Breast epithelium (tissue), 4 donors: ENCODE data around the gene LRRC4. TPM values are rescaled to one million over a fixed set of nuclear protein-coding genes. Genes with fewer than 3 reads are reported as not detected.

ENCODE experiments used
- DNase-seq, 2 donors: peaks; one replicate each; pipeline ENCODE4 v3.0.0-alpha.2; 2019; ENCODE audit warnings: low spot score in 2 of 2
- H3K27ac ChIP-seq, 2 donors: fragments of 200-600 bp; sonication (generic) in 1 of 2; one replicate each; pipeline ENCODE4 v1.5.1; 2016 to 2019; ENCODE audit warnings: mild to moderate bottlenecking in 1 of 2
- H3K27me3 ChIP-seq, 2 donors: fragments of 200-600 bp; sonication (generic) in 1 of 2; one replicate each; pipeline versions ENCODE4 v1.5.1 to v1.6.0; 2017 to 2019; ENCODE audit warnings: control low read depth in 1 of 2, mild to moderate bottlenecking in 1 of 2
- H3K36me3 ChIP-seq: fragments of 200-600 bp; one replicate; pipeline ENCODE4 v1.5.1; 2019
- H3K4me1 ChIP-seq, 2 donors: fragments of 200-600 bp; sonication (generic); one replicate each; pipeline ENCODE4 v1.5.1; 2016 to 2019; ENCODE audit warnings: control low read depth in 1 of 2
- H3K4me3 ChIP-seq, 3 donors: fragments of 200-600 bp; sonication (generic); 1 replicate in 2 of 3; 2 replicates in 1 of 3; pipeline ENCODE4 v1.5.1; 2016 to 2019; ENCODE audit warnings: mild to moderate bottlenecking in 3 of 3, moderate library complexity in 2 of 3
- H3K9me3 ChIP-seq, 2 donors: fragments of 200-600 bp; sonication (generic) in 1 of 2; one replicate each; pipeline ENCODE4 v1.5.1; 2016 to 2019; ENCODE audit warnings: control low read depth in 1 of 2
- POLR2A ChIP-seq: fragments of 450-650 bp; IDR thresholded peaks from one replicate; pipeline ENCODE4 v1.6.1; 2016; ENCODE audit warnings: antibody characterized with exemption, mild to moderate bottlenecking, moderate library complexity
- POLR2AphosphoS5 ChIP-seq, 3 donors: sonication (generic); formaldehyde crosslinking; IDR thresholded peaks; one replicate each; pipeline ENCODE4 v1.6.1; 2017; ENCODE audit warnings: antibody characterized with exemption in 3 of 3
- intact Hi-C: fragments of 100-400 bp; cut with DNase I; formaldehyde crosslinking; loops from one replicate; pipeline ENCODE4 v1.15.1; 2023; ENCODE audit warnings: low total_unique reads
- total RNA-seq, 3 donors: library from RNA; depleted of rRNA; stranded (reverse); fragments of >200 nt; gene quantifications; one replicate each; pipeline ENCODE4 v1.1.0, GENCODE V29; 2016
- TF ChIP-seq, protein P1 (sequence below), 3 donors: fragments of 450-650 bp; IDR thresholded peaks; one replicate each; pipeline ENCODE4 v1.5.1; 2016 to 2017; ENCODE audit warnings: antibody characterized with exemption in 3 of 3, mild to moderate bottlenecking in 3 of 3, moderate library complexity in 3 of 3

The LRRC4 gene
- total RNA-seq, 3 donors from 2014 or later: 0.33 to 3.2 (median 1.6) TPM

GRCh38 chr7:128014811-128015210, 16.4 kb downstream of the LRRC4 start:
- Histone ChIP-seq H3K9me3 (no peaks in the 10 kb centered on the region), H3K27me3 (no peaks in the 10 kb centered on the region), H3K4me1 (peaks cover 0 to 9% of the 10 kb centered on the region in 2 donors), H3K27ac (no peak overlapping the region), H3K4me3 (no peak overlapping the region), H3K36me3 (no peaks in the 10 kb centered on the region)
- TF ChIP-seq, protein P1, sequence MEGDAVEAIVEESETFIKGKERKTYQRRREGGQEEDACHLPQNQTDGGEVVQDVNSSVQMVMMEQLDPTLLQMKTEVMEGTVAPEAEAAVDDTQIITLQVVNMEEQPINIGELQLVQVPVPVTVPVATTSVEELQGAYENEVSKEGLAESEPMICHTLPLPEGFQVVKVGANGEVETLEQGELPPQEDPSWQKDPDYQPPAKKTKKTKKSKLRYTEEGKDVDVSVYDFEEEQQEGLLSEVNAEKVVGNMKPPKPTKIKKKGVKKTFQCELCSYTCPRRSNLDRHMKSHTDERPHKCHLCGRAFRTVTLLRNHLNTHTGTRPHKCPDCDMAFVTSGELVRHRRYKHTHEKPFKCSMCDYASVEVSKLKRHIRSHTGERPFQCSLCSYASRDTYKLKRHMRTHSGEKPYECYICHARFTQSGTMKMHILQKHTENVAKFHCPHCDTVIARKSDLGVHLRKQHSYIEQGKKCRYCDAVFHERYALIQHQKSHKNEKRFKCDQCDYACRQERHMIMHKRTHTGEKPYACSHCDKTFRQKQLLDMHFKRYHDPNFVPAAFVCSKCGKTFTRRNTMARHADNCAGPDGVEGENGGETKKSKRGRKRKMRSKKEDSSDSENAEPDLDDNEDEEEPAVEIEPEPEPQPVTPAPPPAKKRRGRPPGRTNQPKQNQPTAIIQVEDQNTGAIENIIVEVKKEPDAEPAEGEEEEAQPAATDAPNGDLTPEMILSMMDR (IDR thresholded peaks at IDR 0.05): no peak
- no peak for TF ChIP-seq POLR2A
- no peak for TF ChIP-seq POLR2AphosphoS5 (IDR thresholded peaks at IDR 0.05)
- intact Hi-C loops: no loop called here
- DNase-seq: no peak

DNA sequence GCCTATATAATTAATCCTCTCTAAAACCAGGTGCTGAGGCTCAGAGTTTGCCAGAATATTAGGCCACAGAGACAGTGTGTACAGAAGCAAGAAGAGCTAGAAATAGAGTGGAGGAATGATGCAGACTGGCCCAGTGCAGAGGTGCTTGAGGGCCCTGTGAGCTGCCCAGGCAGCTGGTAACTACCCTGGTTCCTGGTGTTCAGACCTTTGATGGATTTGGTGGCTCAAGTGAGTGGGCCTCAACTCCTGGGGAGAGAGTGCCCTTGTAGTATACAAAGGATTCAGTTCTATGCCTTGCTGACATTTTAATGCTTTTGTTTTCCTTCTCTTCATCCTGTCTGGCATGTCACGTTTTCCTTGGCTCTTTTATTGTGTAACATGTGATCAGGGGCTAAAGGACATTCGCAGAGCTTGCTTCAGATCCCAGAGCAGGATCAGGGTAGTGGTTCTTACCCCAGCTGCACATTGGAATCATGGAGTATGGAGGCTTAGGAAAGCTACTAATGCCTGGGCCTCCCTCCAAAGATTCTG, 20.0 kb downstream of the LRRC4 start:
- H3K9me3 ChIP-seq: no peaks in the 10 kb centered on the region
- H3K4me1 ChIP-seq: peaks cover 0 to 6% of the 10 kb centered on the region in 2 donors
- no peak for DNase-seq
- TF ChIP-seq, protein P1 (IDR thresholded peaks at IDR 0.05): no peak
- no peak for TF ChIP-seq POLR2A
- TF ChIP-seq POLR2AphosphoS5 (IDR thresholded peaks at IDR 0.05): no peak
- H3K4me3 ChIP-seq: no peak overlapping the region
- H3K27ac ChIP-seq: no peak overlapping the region
- no peaks in the 10 kb centered on the region for H3K27me3 ChIP-seq
- intact Hi-C loops: no loop called here
- no peaks in the 10 kb centered on the region for H3K36me3 ChIP-seq

DNA sequence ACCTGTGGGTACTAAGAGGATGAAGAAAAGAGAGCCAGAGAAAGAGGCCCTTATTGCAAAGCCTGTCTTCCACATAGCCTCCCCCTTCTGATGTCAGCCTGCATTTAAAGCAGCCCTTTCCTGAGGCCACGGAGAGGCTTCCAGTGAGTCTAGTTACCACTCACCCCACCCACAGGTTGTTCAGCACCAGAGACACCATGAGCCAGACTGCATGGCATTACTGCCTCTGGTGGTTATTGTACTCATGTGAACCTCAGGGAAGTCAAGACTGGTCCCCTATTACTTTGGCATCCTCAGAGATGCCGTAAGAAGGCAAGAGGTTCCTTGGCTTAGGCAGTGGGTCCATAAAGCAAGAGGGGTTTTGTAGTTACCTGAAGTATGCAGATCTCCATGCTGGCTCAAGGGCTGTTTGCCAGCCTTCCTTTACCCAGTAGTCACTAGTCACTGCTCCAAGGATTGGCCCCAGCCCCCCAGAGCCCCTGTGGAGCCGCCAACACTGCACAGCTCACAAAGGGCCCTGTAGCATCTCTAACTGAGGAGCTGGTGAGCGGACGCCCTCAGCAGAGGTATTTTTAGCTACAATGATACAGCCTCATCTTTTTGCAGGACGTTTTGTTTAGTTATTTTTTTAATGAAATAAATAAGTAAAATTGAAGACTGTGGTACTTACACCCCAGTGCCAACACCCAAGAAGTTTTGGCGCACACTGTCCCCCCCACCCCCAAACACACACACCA, 20.7 kb downstream of the LRRC4 start:
- Histone ChIP-seq H3K4me3 (no peak overlapping the region), H3K27ac (no peak overlapping the region), H3K9me3 (no peaks in the 10 kb centered on the region), H3K4me1 (peaks cover 0 to 6% of the 10 kb centered on the region in 2 donors), H3K36me3 (no peaks in the 10 kb centered on the region), H3K27me3 (no peaks in the 10 kb centered on the region)
- no peak for DNase-seq
- intact Hi-C loops: no loop called here
- TF ChIP-seq POLR2AphosphoS5 (IDR thresholded peaks at IDR 0.05): no peak
- no peak for TF ChIP-seq POLR2A
- TF ChIP-seq, protein P1 (IDR thresholded peaks at IDR 0.05): no peak

GRCh38 chr7:128008744-128009143, 22.5 kb downstream of the LRRC4 start:
- H3K27ac ChIP-seq: no peak overlapping the region
- no peak for DNase-seq
- intact Hi-C loops: no loop called here
- H3K4me3 ChIP-seq: no peak overlapping the region
- TF ChIP-seq, protein P1 (IDR thresholded peaks at IDR 0.05): no peak
- no peak for TF ChIP-seq POLR2AphosphoS5 (IDR thresholded peaks at IDR 0.05)
- TF ChIP-seq POLR2A: no peak
- no peaks in the 10 kb centered on the region for H3K9me3 ChIP-seq
- H3K27me3 ChIP-seq: no peaks in the 10 kb centered on the region
- peaks cover 0 to 6% of the 10 kb centered on the region in 2 donors for H3K4me1 ChIP-seq
- no peaks in the 10 kb centered on the region for H3K36me3 ChIP-seq

GRCh38 chr7:128008141-128008540, 23.1 kb downstream of the LRRC4 start:
- Histone ChIP-seq H3K36me3 (no peaks in the 10 kb centered on the region), H3K27ac (no peak overlapping the region), H3K4me1 (peaks cover 0 to 6% of the 10 kb centered on the region in 2 donors), H3K9me3 (no peaks in the 10 kb centered on the region), H3K27me3 (no peaks in the 10 kb centered on the region), H3K4me3 (no peak overlapping the region)
- intact Hi-C loops: no loop called here
- TF ChIP-seq, protein P1 (IDR thresholded peaks at IDR 0.05): no peak
- no peak for TF ChIP-seq POLR2AphosphoS5 (IDR thresholded peaks at IDR 0.05)
- TF ChIP-seq POLR2A: no peak
- no peak for DNase-seq
